GM12801 (cell line): ENCODE data around the gene STRN.

ENCODE experiments used
- TF ChIP-seq, protein P1 (sequence below): IDR thresholded peaks from one replicate; pipeline ENCODE4 v1.5.1; 2011; ENCODE audit warnings: control low read depth; ENCODE audit not compliant: insufficient read length; ENCODE audit errors: extremely low read depth

The STRN gene

GRCh38 chr2:36960773-36961172 lies 5.6 kb downstream of the STRN start:
- TF ChIP-seq, protein P1, sequence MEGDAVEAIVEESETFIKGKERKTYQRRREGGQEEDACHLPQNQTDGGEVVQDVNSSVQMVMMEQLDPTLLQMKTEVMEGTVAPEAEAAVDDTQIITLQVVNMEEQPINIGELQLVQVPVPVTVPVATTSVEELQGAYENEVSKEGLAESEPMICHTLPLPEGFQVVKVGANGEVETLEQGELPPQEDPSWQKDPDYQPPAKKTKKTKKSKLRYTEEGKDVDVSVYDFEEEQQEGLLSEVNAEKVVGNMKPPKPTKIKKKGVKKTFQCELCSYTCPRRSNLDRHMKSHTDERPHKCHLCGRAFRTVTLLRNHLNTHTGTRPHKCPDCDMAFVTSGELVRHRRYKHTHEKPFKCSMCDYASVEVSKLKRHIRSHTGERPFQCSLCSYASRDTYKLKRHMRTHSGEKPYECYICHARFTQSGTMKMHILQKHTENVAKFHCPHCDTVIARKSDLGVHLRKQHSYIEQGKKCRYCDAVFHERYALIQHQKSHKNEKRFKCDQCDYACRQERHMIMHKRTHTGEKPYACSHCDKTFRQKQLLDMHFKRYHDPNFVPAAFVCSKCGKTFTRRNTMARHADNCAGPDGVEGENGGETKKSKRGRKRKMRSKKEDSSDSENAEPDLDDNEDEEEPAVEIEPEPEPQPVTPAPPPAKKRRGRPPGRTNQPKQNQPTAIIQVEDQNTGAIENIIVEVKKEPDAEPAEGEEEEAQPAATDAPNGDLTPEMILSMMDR: no peak

DNA sequence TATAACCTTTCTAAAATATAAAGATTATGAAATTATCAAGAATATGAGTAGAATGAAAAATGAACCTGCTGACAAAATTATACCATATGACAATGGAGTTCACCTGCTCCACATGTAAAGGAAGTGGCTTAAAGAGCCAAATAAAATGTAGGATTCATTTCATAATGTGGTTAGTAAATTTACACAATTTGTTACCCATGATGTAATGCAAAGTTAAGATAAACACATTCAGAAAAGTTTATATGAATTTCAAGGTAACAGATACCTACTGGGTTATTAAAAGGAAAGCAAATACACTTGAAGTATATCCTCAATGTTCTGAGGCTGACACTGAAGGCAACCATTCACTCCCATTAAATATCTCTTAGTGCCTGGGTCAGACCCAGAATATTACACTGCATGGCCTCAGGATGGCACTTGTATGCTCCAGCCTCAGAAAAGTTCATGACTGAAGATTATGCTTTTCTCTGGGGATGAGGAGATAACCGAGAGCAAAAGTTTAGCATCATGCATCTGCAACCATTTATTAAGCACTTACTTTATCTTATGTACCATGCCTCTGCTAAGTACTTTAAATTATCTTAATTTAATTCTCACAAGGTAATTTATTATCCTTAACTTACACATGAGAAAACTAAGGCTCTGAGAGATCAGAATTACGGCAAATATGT lies 6.2 kb downstream of the STRN start:
- TF ChIP-seq, protein P1: no peak

- TF ChIP-seq, protein P1: no peak
These were observed 11.2 kb downstream of the STRN start for GRCh38 chr2:36954977-36955607.

GRCh38 chr2:36952748-36953197 lies 13.6 kb downstream of the STRN start:
- TF ChIP-seq, protein P1: no peak

GRCh38 chr2:36951574-36951973 lies 14.8 kb downstream of the STRN start:
- TF ChIP-seq, protein P1: no peak

DNA sequence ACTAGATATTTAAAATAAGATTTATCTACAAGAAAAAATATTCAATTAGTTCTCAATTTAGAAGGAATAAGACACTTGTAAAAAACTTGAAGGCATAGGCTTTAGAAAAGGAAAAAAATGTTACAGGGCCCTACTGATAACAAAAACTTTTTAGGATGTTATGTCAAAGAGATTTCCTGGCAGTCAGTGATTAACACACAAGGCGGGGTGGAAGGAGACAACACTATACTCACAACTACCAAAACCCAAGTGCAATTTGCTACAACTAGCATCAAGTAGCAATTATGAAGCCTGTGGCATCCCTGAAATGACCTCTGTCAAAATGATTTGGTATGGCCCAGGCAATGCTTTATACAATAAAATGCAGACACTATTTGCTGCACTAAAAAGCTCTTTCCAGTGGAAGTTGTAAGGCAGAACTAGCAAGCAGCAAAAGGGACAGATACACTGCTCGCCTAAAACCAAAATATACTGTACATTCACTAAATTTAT lies 15.3 kb downstream of the STRN start:
- TF ChIP-seq, protein P1: no peak

GRCh38 chr2:36949845-36950244 lies 16.5 kb downstream of the STRN start:
- TF ChIP-seq, protein P1: no peak
